Measurements from ENCODE around the gene CADM2.
"Not testable (repeated sequence)": the region's sequence is repeated elsewhere in the genome, so short reads cannot be mapped to it uniquely, and the experiment has no call there.

DNA sequence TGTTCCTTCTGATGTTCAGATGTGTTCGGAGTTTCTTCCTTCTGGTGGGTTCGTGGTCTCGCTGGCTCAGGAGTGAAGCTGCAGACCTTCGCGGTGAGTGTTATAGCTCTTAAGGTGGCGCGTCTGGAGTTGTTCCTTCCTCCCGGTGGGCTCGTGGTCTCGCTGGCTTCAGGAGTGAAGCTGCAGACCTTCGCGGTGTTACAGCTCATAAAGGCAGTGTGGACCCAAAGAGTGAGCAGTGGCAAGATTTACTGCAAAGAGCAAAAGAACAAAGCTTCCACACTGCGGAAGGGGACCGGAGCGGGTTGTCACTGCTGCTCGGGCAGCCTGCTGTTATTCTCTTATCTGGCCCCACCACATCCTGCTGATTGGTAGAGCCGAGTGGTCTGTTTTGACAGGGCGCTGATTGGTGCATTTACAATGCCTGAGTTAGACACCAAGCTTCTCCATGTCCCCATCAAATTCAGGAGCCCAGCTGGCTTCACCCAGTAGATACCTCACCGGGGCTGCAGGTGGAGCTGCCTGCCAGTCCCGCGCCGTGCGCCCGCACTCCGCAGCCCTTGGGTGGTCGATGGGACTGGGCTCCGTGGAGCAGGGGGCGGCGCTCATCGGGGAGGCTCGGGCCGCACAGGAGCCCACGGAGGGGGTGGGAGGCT lies 545.5 kb downstream of the CADM2 start:
- TF ChIP-seq, protein P1, sequence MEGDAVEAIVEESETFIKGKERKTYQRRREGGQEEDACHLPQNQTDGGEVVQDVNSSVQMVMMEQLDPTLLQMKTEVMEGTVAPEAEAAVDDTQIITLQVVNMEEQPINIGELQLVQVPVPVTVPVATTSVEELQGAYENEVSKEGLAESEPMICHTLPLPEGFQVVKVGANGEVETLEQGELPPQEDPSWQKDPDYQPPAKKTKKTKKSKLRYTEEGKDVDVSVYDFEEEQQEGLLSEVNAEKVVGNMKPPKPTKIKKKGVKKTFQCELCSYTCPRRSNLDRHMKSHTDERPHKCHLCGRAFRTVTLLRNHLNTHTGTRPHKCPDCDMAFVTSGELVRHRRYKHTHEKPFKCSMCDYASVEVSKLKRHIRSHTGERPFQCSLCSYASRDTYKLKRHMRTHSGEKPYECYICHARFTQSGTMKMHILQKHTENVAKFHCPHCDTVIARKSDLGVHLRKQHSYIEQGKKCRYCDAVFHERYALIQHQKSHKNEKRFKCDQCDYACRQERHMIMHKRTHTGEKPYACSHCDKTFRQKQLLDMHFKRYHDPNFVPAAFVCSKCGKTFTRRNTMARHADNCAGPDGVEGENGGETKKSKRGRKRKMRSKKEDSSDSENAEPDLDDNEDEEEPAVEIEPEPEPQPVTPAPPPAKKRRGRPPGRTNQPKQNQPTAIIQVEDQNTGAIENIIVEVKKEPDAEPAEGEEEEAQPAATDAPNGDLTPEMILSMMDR (IDR thresholded peaks at IDR 0.05; ENCODE audit: low read length), result not testable (repeated sequence)
- TF ChIP-seq EZH2 (IDR thresholded peaks at IDR 0.05; ENCODE audit: borderline replicate concordance, low read length), result not testable (repeated sequence)
